GM06990 (cell line): ENCODE measurements around the gene CCR5AS.

ENCODE experiments used
- DNase-seq: peaks from one replicate; pipeline ENCODE4 v3.0.0-alpha.2; 2011; ENCODE audit not compliant: insufficient read length; ENCODE audit errors: extremely low read depth
- H3K27me3 ChIP-seq: replicated peaks from 2 replicates; pipeline ENCODE4 v1.6.0; 2011; ENCODE audit warnings: low read length; ENCODE audit not compliant: control insufficient read depth, insufficient read depth
- H3K36me3 ChIP-seq: 2 replicates; pipeline ENCODE4 v1.5.1; 2011; ENCODE audit warnings: low read length; ENCODE audit not compliant: control insufficient read depth, insufficient read depth
- H3K4me3 ChIP-seq: replicated peaks from 2 replicates; pipeline ENCODE4 v1.5.1; 2011; ENCODE audit warnings: low read depth, mild to moderate bottlenecking, control low read depth, low read length
- CTCF ChIP-seq: IDR thresholded peaks from 2 replicates; pipeline ENCODE4 v1.5.1; 2011; ENCODE audit warnings: low read length, control low read depth, mild to moderate bottlenecking, inconsistent platforms; ENCODE audit not compliant: insufficient read depth, poor library complexity, severe bottlenecking

Gene CCR5AS

GRCh38 chr3:46381625-46382024 lies 25.2 kb downstream of the CCR5AS start:
- no peak for TF ChIP-seq CTCF
- DNase-seq, result no peak

GRCh38 chr3:46380471-46381221 lies 26.2 kb downstream of the CCR5AS start:
- no peak for DNase-seq
- Histone ChIP-seq H3K36me3 (no peaks in the 10 kb centered on the region), H3K4me3 (no peak overlapping the region), H3K27me3 (no peaks in the 10 kb centered on the region)
- no peak for TF ChIP-seq CTCF

More at GRCh38 chr3:46381625-46382024, 25.2 kb downstream of the CCR5AS start:
- no peaks in the 10 kb centered on the region for H3K36me3 ChIP-seq
- H3K4me3 ChIP-seq, result no peak overlapping the region
- no peaks in the 10 kb centered on the region for H3K27me3 ChIP-seq

GRCh38 chr3:46378426-46378942 lies 28.4 kb downstream of the CCR5AS start:
- H3K36me3 ChIP-seq, result no peaks in the 10 kb centered on the region
- H3K27me3 ChIP-seq, result peaks cover 4% of the 10 kb centered on the region
- TF ChIP-seq CTCF, result peak; percentile 90
- no peak overlapping the region for H3K4me3 ChIP-seq
- DNase-seq, result peak; percentile 25

- TF ChIP-seq CTCF, result no peak
- peaks cover 4% of the 10 kb centered on the region for H3K27me3 ChIP-seq
- DNase-seq, result no peak
- H3K4me3 ChIP-seq, result no peak overlapping the region
- H3K36me3 ChIP-seq, result no peaks in the 10 kb centered on the region
These were observed 31.1 kb downstream of the CCR5AS start for GRCh38 chr3:46375814-46376213.

GRCh38 chr3:46375218-46375617 lies 31.6 kb downstream of the CCR5AS start:
- Histone ChIP-seq H3K4me3 (no peak overlapping the region), H3K36me3 (no peaks in the 10 kb centered on the region), H3K27me3 (peaks cover 4% of the 10 kb centered on the region)
- no peak for TF ChIP-seq CTCF
- DNase-seq, result no peak
